HepG2 (cell line): Measurements from ENCODE around the gene CEP250. TPM values are rescaled to one million over a fixed set of nuclear protein-coding genes. Genes with fewer than 3 reads are reported as not detected.

ENCODE experiments used
- ARNT2 ChIP-seq: sonication (generic); formaldehyde crosslinking; IDR thresholded peaks from 2 replicates; pipeline ENCODE4 v1.8.0; 2022; ENCODE audit warnings: mild to moderate bottlenecking, low read depth, missing genetic modification reagents, moderate library complexity
- ATF5 ChIP-seq: sonication (generic); formaldehyde crosslinking; IDR thresholded peaks from 2 replicates; pipeline ENCODE4 v1.4.0; 2020; ENCODE audit warnings: mild to moderate bottlenecking, low read depth, missing genetic modification reagents
- DDIT3 ChIP-seq: sonication (generic); formaldehyde crosslinking; IDR thresholded peaks from 2 replicates; pipeline ENCODE4 v1.4.0; 2020; ENCODE audit warnings: mild to moderate bottlenecking, missing genetic modification reagents
- DNMT3B ChIP-seq: conservative IDR thresholded peaks from 2 replicates; pipeline ENCODE4 v1.6.1; 2016; ENCODE audit warnings: missing biosample characterization, control low read depth
- DRAP1 ChIP-seq: IDR thresholded peaks from 2 replicates; pipeline ENCODE4 v1.6.1; 2016; ENCODE audit warnings: missing genetic modification reagents, missing compliant biosample characterization
- FOSL2 ChIP-seq: sonication (generic); formaldehyde crosslinking; IDR thresholded peaks from 2 replicates; pipeline ENCODE4 v1.4.0; 2020; ENCODE audit warnings: missing genetic modification reagents
- HDAC2 ChIP-seq: sonication (generic); formaldehyde crosslinking; IDR thresholded peaks from 2 replicates; pipeline ENCODE4 v1.4.0; 2020; ENCODE audit warnings: missing genetic modification reagents
- HNF4A ChIP-seq: sonication (generic); formaldehyde crosslinking; IDR thresholded peaks from 2 replicates; pipeline ENCODE4 v1.4.0; 2020; ENCODE audit warnings: missing genetic modification reagents
- NFYC ChIP-seq: IDR thresholded peaks from 2 replicates; pipeline ENCODE4 v1.6.1; 2016; ENCODE audit warnings: missing genetic modification reagents, missing compliant biosample characterization
- RARA ChIP-seq: IDR thresholded peaks from 2 replicates; pipeline ENCODE4 v1.6.1; 2016; ENCODE audit warnings: missing genetic modification reagents, missing compliant biosample characterization
- RXRB ChIP-seq: IDR thresholded peaks from 2 replicates; pipeline ENCODE4 v1.6.1; 2016; ENCODE audit warnings: borderline replicate concordance, missing genetic modification reagents, missing compliant biosample characterization
- TCF7 ChIP-seq: sonication (generic); IDR thresholded peaks from 2 replicates; pipeline ENCODE4 v1.6.1; 2016; ENCODE audit warnings: antibody characterized with exemption, low read depth
- ZNF232 ChIP-seq: sonication (generic); formaldehyde crosslinking; IDR thresholded peaks from 2 replicates; pipeline ENCODE4 v1.4.0; 2020; ENCODE audit warnings: missing genetic modification reagents, borderline replicate concordance
- ZNF354B ChIP-seq: sonication (generic); formaldehyde crosslinking; IDR thresholded peaks from 2 replicates; pipeline ENCODE4 v1.8.0; 2022; ENCODE audit warnings: mild to moderate bottlenecking, missing genetic modification reagents
- ZNF431 ChIP-seq: sonication (generic); formaldehyde crosslinking; IDR thresholded peaks from 2 replicates; pipeline ENCODE4 v1.9.0; 2022; ENCODE audit warnings: missing genetic modification reagents, low read depth, mild to moderate bottlenecking, borderline replicate concordance
- ZNF510 ChIP-seq: sonication (generic); formaldehyde crosslinking; IDR thresholded peaks from 2 replicates; pipeline ENCODE4 v1.4.0; 2020; ENCODE audit warnings: low read depth, mild to moderate bottlenecking, missing genetic modification reagents
- ZNF569 ChIP-seq: sonication (generic); formaldehyde crosslinking; IDR thresholded peaks from 2 replicates; pipeline ENCODE4 v1.5.0; 2020; ENCODE audit warnings: mild to moderate bottlenecking, missing genetic modification reagents, moderate library complexity, borderline replicate concordance
- ZNF577 ChIP-seq: sonication (generic); formaldehyde crosslinking; IDR thresholded peaks from 2 replicates; pipeline ENCODE4 v1.4.0; 2020; ENCODE audit warnings: mild to moderate bottlenecking, low read depth, missing genetic modification reagents, borderline replicate concordance
- ZNF816 ChIP-seq: sonication (generic); formaldehyde crosslinking; IDR thresholded peaks from 2 replicates; pipeline ENCODE4 v1.8.0; 2022; ENCODE audit warnings: missing genetic modification reagents, mild to moderate bottlenecking, borderline replicate concordance
- polyA plus RNA-seq, 8 experiments: library from polyadenylated mRNA; depleted of rRNA in 3 of 8; stranded (reverse) in 7 of 8; unstranded in 1 of 8; fragments of >200 nt; fragmentation: Illumina TruSeq in 4 of 8; extraction: Trizol in 4 of 8; gene quantifications; 2 replicates each; pipeline versions ENCODE4 v1.2.1 to v1.2.3, GENCODE V29; 2011 to 2016; ENCODE audit warnings: low read depth in 4 of 8, missing spikeins in 1 of 8, mixed read lengths in 1 of 8; ENCODE audit not compliant: insufficient read depth in 1 of 8
- total RNA-seq, 5 experiments: library from RNA; depleted of rRNA; stranded (reverse); fragments of >200 nt; fragmentation: Illumina TruSeq; extraction: Trizol; gene quantifications; 2 replicates each; pipeline ENCODE4 v1.2.3, GENCODE V29; 2016; ENCODE audit warnings: low read depth in 1 of 5
- TF ChIP-seq, protein P1 (sequence below): sonication (generic); formaldehyde crosslinking; IDR thresholded peaks from 2 replicates; pipeline ENCODE4 v1.4.0; 2020; ENCODE audit warnings: missing genetic modification reagents
- TF ChIP-seq, protein P2 (sequence below): sonication (generic); formaldehyde crosslinking; IDR thresholded peaks from 2 replicates; pipeline ENCODE4 v1.4.0; 2020; ENCODE audit warnings: missing genetic modification reagents, borderline replicate concordance

CEP250 gene
- total and polyA plus RNA-seq, 2 of the 13 experiments (the other 11 are each of a cell fraction or from before 2014, with no cell fraction given): 28.8 to 55.3 TPM

DNA sequence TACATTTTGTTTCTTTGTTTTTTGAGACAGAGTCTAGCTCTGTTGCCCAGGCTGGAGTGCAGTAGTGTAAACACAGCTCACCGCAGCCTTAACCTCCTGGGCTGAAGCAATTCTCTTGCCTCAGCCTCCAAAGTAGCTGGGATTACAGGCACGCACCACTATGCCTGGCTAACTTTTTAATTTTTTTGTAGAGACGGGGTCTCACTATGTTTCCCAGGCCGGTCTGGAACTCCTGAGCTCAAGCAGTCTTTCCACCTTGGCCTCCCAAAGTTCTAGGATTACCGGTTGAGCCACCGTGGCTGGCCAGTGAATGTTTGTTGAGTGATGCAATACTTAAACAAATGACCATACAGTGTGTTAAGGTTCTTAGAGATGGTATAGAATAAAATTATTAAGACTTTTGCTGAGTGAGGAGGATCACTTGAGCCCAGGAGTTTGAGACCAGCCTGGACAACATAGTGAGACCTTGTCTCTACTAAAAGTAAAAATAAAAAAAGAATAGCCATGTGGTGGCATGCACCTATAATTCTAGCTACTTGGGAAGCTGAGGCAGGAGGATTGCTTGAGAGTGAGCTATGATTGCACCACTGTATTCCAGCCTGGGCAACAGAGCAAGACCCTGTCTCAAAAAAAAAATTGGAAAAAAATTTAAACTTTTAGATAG, 13.4 kb downstream of the CEP250 start (continued):
- no peak for TF ChIP-seq ARNT2 (CRISPR knock-in tag)
- TF ChIP-seq TCF7: peak; percentile 23; the same call in 1 of the 2 replicates
- TF ChIP-seq RXRB (CRISPR knock-in tag): peak; percentile 82
- TF ChIP-seq HNF4A (CRISPR knock-in tag): peak; percentile 56
- no peak for TF ChIP-seq ZNF577 (CRISPR knock-in tag)
- TF ChIP-seq, protein P1, sequence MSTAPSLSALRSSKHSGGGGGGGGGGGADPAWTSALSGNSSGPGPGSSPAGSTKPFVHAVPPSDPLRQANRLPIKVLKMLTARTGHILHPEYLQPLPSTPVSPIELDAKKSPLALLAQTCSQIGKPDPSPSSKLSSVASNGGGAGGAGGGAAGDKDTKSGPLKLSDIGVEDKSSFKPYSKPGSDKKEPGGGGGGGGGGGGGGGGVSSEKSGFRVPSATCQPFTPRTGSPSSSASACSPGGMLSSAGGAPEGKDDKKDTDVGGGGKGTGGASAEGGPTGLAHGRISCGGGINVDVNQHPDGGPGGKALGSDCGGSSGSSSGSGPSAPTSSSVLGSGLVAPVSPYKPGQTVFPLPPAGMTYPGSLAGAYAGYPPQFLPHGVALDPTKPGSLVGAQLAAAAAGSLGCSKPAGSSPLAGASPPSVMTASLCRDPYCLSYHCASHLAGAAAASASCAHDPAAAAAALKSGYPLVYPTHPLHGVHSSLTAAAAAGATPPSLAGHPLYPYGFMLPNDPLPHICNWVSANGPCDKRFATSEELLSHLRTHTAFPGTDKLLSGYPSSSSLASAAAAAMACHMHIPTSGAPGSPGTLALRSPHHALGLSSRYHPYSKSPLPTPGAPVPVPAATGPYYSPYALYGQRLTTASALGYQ: peak; percentile 47; the same call in 1 of the 2 replicates
- no peak for TF ChIP-seq ZNF354B
- TF ChIP-seq ZNF569 (CRISPR knock-in tag): no peak
- TF ChIP-seq DDIT3 (CRISPR knock-in tag): no peak
- TF ChIP-seq ZNF510 (CRISPR knock-in tag): 0 out of 2 replicates have a peak, but pooled peaks have one; percentile 26
- TF ChIP-seq, protein P2, sequence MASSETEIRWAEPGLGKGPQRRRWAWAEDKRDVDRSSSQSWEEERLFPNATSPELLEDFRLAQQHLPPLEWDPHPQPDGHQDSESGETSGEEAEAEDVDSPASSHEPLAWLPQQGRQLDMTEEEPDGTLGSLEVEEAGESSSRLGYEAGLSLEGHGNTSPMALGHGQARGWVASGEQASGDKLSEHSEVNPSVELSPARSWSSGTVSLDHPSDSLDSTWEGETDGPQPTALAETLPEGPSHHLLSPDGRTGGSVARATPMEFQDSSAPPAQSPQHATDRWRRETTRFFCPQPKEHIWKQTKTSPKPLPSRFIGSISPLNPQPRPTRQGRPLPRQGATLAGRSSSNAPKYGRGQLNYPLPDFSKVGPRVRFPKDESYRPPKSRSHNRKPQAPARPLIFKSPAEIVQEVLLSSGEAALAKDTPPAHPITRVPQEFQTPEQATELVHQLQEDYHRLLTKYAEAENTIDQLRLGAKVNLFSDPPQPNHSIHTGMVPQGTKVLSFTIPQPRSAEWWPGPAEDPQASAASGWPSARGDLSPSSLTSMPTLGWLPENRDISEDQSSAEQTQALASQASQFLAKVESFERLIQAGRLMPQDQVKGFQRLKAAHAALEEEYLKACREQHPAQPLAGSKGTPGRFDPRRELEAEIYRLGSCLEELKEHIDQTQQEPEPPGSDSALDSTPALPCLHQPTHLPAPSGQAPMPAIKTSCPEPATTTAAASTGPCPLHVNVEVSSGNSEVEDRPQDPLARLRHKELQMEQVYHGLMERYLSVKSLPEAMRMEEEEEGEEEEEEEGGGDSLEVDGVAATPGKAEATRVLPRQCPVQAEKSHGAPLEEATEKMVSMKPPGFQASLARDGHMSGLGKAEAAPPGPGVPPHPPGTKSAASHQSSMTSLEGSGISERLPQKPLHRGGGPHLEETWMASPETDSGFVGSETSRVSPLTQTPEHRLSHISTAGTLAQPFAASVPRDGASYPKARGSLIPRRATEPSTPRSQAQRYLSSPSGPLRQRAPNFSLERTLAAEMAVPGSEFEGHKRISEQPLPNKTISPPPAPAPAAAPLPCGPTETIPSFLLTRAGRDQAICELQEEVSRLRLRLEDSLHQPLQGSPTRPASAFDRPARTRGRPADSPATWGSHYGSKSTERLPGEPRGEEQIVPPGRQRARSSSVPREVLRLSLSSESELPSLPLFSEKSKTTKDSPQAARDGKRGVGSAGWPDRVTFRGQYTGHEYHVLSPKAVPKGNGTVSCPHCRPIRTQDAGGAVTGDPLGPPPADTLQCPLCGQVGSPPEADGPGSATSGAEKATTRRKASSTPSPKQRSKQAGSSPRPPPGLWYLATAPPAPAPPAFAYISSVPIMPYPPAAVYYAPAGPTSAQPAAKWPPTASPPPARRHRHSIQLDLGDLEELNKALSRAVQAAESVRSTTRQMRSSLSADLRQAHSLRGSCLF: no peak
- TF ChIP-seq HDAC2 (CRISPR knock-in tag): peak; percentile 80
- TF ChIP-seq ZNF816 (CRISPR knock-in tag): no peak
- TF ChIP-seq ZNF431 (CRISPR knock-in tag): 0 out of 2 replicates have a peak, but pooled peaks have one; percentile 48
- 0 out of 2 replicates have a peak, but pooled peaks have one; percentile 16 for TF ChIP-seq DRAP1 (CRISPR knock-in tag)
- peak; percentile 55 for TF ChIP-seq RARA (CRISPR knock-in tag)
- peak; percentile 66; the same call in 1 of the 2 replicates for TF ChIP-seq ZNF232 (CRISPR knock-in tag)
- TF ChIP-seq DNMT3B: no peak
- no peak for TF ChIP-seq NFYC
- TF ChIP-seq FOSL2 (CRISPR knock-in tag): peak; percentile 68
- TF ChIP-seq ATF5 (CRISPR knock-in tag): 0 out of 2 replicates have a peak, but pooled peaks have one; percentile 50
